ENCODE measurements around the gene ST8SIA5. TPM values are rescaled to one million over a fixed set of nuclear protein-coding genes. Genes with fewer than 3 reads are reported as not detected.

The ST8SIA5 gene
- total and polyA plus RNA-seq, 10 of the 15 experiments (the other 5 are each of a cell fraction or from before 2014, with no cell fraction given) = 0.02 to 0.32 (median 0.12) TPM; not detected in 1

- TF ChIP-seq REST (IDR thresholded peaks at IDR 0.05; ENCODE audit: low read depth, low read length) (no peak), RAD21 (IDR thresholded peaks at IDR 0.05; ENCODE audit: insufficient read depth, low read depth, low read length) (no peak), RB1 (IDR thresholded peaks at IDR 0.05; ENCODE audit: borderline replicate concordance) (no peak), PAX8 (IDR thresholded peaks at IDR 0.05) (no peak), HDAC6 (IDR thresholded peaks at IDR 0.05; ENCODE audit: unreplicated experiment) (no peak), ZNF384 (IDR thresholded peaks at IDR 0.05; ENCODE audit: borderline replicate concordance, low read depth, low read length) (no peak), STAT1 (conservative IDR thresholded peaks at IDR 0.05) (no peak)
Measured at GRCh38 chr18:46622451-46622850, 134.4 kb downstream of the ST8SIA5 start (continued).

GRCh38 chr18:46621871-46622270 lies 135.0 kb downstream of the ST8SIA5 start:
- Histone ChIP-seq H4K20me1 (ENCODE audit: control insufficient read depth, insufficient read depth) (no peaks in the 10 kb centered on the region), H3K79me2 (ENCODE audit: control insufficient read depth, insufficient read depth, low read length) (no peaks in the 10 kb centered on the region), H3K9me3 (replicated peaks; ENCODE audit: control insufficient read depth, insufficient read depth, low read length) (no peaks in the 10 kb centered on the region), H3K9ac (ENCODE audit: control insufficient read depth, insufficient read depth, low read length) (no peak overlapping the region), H3K27ac (ENCODE audit: control insufficient read depth, insufficient read depth) (no peak overlapping the region), H2AFZ (ENCODE audit: control insufficient read depth, low read depth, low read length) (no peak overlapping the region), H3K4me3 (no peak overlapping the region), H3K36me3 (ENCODE audit: control insufficient read depth in 2 of 2, insufficient read depth in 2 of 2, low read length in 1 of 2) (no peaks in the 10 kb centered on the region), H3K4me1 (ENCODE audit: control insufficient read depth, insufficient read depth, low read length) (no peaks in the 10 kb centered on the region), H3K27me3 (replicated peaks in 1 of 2; ENCODE audit: control insufficient read depth in 2 of 2, insufficient read depth in 2 of 2, low read length in 1 of 2) (no peaks in the 10 kb centered on the region), H3K4me2 (ENCODE audit: control insufficient read depth, insufficient read depth) (no peak overlapping the region)
- WGBS (ENCODE audit: insufficient coverage, insufficient replicate concordance, low lambda C conversion rate, missing lambda C conversion rate) = 25% methylated on average over 2 of the region's 2 CpGs
- in situ Hi-C loops (cut with MboI) (no loop called here), intact Hi-C loops (cut with micrococcal nuclease; ENCODE audit: unreplicated experiment) (no loop called here)
- SMC1A ChIA-PET (ENCODE audit: uncharacterized antibody, unreplicated experiment) = interaction anchor here (1.6 kb wide), 1 partner anchor 475 kb away, joined by 3 read pairs; no protein-coding TSS in a partner anchor
- no peak for DNase-seq (ENCODE audit: low read depth, low spot score)
- CTCF ChIA-PET = interaction anchor here (1.4 to 1.6 kb wide), 3 partner anchors 66 to 474 kb away, joined by 6 to 9 read pairs (median 7); a partner anchor contains a TSS
- BruUV-seq (replicated peaks) = no TSS peak
- no peak for TF ChIP-seq ATF7 (IDR thresholded peaks at IDR 0.05; ENCODE audit: low read depth)
- POLR2A ChIA-PET = no interaction called here
- RAD21 ChIA-PET (ENCODE audit: unreplicated experiment) = interaction anchor here (1.2 kb wide), 1 partner anchor 36 kb away, joined by 5 read pairs; no protein-coding TSS in a partner anchor
- FAIRE-seq = no peak
- ATAC-seq = no peak
